SKM-1 treated with dmso at 0.1 percent for 144 hours (cell line): ENCODE data around the gene TMPRSS6.

Experiments used
- DNase-seq: peaks from one replicate; lab custom pipeline; 2025; ENCODE audit not compliant: unreplicated experiment; lab: John Stamatoyannopoulos, UW

The TMPRSS6 gene

DNA sequence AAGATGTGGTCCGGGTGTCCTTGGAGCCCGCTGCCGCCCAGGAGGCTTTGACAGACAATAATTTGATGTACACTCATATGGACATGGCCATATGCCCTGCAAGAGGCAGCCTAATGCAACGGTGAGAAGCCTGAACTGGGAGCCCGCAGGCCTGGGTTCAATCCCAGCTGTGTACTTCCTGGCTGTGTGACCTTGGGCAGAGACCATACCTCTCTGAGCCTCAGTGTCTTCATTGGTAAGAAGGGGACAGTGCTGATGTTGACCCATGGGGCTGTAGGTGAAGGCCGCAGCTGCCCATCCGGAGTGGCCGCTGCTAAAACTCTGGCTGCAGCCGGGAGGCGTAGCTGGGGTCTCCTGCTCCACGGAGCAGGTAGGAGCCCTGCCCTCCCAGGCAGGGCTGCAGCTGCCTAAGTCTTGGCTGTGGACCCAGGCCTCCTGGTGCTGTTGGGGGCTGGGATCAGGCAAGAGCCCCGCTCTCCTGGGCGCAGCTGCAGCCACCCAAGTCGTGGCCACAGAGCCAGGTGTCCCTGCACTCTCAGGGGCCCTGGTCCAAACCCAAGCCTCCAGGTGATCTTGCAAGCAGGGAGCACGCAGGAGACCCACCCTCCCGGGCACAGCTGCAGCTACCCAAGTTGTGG lies 31.3 kb upstream of the TMPRSS6 start:
- no peak for DNase-seq

DNA sequence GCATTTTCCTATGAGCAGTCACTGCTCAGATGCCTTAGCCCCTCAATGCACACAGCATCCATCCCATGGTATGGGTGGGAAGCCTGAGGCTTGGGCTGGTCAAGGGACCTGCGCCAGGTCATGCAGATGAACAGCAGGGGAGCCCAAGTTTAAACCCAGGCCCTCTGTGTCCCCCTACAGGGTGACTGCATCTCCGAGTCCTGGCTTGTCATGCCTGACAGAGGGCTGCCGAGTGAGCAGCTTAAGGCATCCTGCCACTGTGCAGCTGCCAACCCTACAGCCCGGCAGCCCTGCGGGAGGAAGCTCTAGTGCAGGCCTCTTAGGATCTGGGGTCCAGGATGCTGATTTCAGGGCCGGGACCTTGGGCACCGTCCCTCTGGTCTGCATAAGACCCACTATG lies 30.2 kb upstream of the TMPRSS6 start:
- no peak for DNase-seq

DNA sequence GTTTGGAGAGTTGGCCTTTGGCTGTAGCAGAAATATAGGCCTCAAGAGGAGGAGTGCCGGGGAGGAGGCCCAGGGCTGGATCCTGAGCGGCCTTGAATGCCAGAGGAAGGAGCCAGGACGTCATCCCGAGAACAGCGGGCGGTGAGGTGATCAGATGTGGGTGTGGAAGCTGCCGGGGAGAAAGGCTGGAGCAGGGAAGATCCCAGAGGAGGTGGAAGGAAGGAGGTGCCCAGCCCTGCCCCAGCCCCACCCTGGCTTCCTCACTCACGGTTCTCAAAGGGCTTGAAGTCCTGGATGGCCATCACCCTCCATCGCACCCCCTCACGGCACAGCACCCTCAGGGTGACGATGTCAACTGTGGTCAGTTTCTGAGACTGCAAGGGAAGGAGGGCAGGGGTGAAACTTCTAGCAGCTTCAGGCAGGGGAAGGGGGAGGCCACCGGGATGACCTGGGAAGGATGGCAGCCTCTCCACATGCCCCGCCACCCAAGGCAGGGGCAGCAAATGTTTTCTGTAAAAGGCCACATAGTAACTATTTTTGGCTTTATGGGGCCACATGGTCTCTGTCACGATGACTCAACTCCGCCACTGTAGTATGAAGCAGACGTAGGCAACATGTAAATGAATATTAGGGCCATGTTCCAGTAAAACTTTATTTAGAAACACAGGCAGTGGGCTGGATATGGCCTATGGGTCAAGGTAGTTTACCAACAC lies 29.5 kb upstream of the TMPRSS6 start:
- no peak for DNase-seq

DNA sequence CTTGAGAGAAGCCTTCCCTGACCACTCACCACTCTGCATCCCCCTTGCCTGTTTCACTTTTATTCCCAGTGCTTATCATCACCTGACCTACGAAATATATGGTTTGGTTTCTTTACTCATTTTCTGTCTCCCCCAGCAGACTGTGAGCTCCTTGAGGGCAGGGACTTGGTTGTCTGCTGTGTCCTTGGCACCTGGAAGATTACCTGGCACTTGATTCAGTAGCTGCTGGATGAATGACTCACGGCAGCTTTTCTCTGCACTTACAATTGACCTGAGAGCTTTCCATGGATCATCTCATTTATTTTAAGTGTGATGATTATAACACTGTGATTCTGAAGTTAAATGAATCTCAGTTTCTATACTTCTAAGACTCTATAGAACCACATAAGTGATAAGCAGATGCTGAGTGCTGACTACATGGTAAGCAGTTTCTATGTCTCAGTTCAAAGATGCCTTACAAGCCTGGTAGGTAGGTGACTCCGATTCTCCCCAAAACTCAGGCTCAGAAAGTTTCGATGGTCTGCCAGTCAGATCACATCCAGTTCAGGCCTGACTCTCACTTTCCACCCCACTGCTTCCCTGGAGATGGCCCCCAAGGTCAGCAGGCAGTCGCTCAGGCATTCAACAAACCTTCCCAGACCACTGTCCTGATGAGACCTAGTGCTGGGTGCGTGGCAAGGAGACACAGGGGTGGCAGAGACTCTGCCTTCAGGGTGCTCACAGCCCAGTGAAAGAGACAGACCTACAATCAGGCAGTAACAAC lies 28.6 kb upstream of the TMPRSS6 start:
- no peak for DNase-seq

DNA sequence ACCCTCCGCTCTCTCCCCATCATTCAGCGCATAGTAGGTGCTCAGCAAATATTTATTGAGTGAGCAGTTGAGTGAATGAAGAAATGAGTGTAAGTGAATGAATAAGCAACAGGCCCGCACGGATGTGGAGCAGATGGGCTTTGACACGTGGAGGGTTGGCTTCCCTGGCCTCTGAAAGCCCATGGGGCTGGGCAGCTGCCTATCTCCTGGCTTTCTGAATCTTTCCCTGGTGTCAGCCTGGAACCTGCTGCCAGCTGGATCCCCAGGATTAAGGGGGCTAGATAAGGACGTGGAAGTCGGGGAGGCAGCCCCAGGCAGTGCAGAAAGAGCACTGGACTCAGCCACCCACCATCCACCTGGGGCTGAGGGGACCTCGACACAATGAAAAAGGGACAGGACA lies 27.6 kb upstream of the TMPRSS6 start:
- no peak for DNase-seq

DNA sequence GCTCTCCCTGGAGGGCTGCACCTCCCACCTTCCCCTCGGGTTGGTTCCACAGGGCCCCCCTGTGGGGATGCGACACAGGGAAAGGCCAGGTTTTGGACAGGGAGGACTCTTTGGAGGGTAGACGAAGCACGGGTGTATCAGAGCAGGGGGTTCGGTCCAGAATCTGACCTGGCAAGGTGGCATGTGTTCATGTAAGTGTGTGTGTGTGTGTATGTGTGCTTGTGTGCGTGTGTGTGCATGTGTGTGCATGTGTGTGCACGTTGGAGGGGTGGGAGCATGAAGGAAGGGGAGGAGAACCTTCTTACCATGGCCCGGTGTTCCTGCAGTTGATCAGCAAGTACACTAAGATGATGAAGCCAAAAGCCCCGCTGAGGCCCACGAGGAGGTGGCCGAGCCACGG lies 25.5 kb upstream of the TMPRSS6 start:
- DNase-seq: no peak

DNA sequence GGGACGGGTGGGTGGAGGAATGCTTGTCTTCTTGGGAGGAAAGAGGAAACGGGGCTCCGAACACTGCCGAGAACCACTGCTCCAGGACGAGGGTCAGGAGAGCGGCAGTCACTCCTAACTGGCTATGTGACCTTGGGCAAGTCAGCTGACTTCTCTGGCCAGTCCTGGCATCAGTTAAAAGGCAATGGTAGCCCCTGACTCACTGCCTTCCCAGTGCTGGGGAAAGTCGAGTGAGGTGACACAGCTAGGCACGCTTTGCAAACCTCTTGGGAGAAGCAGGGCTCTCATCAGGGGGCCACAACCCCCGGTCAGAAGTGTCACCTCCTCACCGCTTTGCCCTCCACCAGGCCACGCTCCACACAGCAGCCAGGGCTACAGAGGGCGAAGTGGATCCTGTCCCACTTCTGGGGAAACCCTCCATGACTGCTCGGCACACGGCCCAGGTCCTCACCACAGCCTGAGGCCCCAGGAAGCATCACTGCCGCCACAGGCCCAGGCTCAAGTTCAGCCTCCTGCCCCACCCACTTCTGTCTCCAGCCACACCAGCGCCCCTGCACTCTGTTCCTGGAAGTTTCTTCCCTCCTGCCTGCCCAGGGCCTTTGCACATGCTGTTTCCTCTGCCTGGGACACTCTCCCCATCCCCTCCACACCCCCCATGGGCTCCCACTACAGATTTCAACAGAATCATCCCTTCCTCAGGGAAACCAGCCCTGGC lies 23.9 kb upstream of the TMPRSS6 start:
- DNase-seq: no peak

DNA sequence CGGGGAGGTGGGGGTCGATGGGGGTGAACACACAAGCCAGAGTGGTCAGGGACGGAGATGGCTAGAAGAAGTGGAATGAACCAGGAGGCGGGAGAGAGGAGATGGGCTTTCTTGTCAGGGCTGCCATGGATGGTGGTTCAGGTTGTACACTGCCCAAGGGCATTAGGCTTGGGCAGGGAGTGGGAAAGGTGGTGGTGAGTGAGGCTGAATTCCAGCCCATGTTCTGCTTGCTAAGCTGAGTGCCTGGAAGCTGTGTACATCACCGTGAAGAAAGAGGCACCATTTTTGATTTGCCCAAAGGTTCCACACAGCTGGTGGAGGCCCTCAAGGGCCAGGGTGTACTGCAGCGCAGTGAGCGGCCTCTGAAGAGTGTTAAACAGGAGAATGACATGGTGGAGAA lies 23.3 kb upstream of the TMPRSS6 start:
- DNase-seq: no peak

DNA sequence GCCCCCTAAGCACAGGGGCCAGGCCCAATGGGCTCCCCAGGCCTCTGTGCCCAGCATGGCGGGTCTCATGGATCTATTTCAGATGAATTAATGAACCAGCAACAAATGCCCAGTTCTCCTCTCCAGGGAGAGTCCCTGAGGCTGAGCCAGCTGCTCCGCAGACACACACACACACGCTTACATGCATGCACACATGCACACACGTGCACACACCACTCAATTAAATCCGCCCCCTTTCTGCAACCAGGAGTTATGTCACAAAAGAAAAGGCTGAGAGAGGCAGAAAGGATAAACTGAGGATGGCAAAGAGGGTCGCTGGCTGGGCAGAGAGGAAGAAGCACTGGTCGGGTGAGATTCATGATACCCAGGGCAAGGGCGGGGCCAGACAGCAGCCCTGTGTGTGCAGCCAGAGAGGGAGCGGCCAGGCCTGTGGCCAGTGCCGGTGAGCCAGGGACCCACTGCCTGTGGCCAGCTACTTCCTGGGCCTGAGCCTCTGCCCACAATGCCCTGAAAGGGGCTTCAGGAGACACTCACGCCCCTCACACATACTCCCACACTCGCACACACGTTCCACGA lies 20.4 kb upstream of the TMPRSS6 start:
- DNase-seq: no peak

DNA sequence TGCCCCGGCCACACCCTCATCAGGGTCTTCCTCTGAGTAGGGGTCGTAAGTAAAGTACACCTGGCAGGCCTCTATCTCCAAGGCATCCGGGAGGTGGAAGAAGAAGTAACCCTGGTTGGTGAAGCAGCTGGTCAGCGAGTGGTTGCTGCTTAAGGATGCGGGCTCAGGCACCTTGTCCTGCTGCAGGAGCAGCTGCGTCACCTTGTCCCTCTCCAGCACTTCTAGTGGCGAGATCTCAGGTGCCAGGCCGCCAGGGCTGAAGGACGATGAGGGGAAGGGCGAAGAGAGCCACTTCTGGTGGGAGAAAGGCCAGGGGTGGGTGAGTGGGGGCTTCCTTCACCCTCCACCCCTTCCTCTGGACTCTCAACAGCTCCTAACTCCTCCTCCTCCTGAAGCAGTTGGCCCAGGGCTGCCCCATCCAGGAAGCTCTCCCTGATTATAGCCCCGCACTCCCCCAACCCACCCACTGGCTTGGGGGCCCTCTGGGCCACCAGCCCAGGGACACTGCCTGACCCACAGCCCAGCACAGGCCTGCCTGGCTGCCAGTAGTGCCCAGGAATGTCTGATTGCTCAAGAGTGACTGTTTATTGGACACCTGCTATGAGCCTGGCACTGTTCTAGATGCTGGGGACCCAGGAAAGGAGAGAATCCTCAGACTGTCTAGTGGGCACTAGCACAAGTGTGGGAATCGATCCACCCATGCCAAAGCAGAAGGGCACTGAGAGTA lies 19.2 kb upstream of the TMPRSS6 start:
- DNase-seq: no peak

DNA sequence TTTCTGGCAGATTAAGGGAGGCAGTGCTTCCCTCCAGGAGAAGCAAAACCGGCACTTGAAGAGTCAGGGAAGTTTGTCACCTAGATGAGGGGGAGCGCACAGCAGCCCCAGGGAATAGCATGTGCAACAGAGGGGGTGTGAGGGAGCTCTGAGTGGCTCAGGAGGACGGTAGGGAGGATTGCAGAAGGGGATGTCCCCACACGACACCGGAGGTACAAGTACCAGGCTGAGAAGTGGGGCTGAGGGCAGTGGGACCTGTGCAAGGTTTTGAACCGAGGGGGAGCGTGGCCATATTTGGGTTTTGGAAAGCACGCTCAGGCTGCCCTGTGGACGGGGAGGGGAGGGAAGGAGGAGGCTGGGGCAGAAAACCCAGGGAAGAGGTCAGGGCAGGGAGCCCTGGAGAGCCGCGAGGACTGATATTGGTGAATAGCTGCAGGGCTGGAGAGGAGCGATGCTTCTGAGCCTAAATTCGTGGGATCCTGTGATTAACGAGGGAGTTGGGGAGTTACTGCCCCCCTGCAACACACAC lies 17.9 kb upstream of the TMPRSS6 start:
- DNase-seq: no peak

DNA sequence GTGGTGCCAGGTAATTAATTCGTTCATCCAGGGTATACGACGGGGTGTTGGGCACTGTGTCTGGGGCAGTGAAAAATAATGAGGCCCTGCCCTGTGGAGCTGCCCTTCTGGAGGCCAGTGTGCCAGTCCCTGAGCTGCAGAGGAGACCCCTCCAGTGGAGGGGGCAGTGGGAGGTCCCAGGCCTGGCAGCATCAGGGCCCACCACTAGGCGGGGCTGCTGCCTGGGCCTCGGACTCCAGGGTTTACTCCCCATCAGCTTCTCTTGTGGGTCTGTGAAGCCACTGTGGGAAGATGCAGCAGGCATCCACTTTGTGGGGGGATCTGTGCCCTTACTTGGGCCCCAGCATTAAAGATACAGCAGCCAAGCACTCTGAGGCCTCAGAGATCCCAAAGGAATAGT lies 17.4 kb upstream of the TMPRSS6 start:
- DNase-seq: no peak

DNA sequence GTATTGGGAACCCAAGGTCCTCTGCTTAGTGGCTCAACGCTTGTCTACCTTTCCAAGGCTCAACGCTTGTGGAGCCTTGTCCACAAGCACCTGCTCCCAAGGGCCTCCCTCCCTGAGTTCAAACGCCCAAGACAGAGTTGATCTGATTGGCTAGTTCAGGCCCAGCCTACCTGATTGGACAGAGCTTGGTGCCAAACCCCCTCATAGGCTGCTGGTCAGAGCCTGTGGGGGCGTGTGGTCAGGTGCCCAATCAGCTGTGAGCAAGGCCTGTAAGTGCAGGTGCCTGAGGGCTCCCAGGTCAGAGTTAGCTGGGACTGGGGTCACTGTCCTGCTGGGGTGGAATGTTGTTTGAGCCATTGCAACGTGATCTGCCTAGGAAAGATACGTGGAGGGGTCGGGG lies 16.9 kb upstream of the TMPRSS6 start:
- no peak for DNase-seq

DNA sequence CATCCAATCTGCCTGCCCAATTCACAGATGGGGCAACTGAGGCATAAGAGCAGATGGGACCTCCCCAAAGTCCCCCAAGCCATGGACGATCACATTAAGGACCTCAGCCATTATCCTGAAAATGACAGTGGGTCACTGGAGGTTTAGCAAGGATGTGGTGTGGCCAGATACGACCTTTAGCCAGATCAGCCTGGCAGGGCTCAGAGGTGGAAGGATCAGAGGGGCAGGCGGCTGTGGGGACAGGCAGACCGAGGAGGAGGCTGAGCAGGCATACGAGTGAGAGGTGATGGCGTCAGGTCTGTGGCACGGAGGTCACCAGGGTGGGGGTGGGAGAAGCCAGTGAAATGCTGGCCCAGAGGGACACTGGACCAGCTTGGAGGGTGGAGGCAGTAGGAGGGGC lies 14.1 kb upstream of the TMPRSS6 start:
- no peak for DNase-seq

DNA sequence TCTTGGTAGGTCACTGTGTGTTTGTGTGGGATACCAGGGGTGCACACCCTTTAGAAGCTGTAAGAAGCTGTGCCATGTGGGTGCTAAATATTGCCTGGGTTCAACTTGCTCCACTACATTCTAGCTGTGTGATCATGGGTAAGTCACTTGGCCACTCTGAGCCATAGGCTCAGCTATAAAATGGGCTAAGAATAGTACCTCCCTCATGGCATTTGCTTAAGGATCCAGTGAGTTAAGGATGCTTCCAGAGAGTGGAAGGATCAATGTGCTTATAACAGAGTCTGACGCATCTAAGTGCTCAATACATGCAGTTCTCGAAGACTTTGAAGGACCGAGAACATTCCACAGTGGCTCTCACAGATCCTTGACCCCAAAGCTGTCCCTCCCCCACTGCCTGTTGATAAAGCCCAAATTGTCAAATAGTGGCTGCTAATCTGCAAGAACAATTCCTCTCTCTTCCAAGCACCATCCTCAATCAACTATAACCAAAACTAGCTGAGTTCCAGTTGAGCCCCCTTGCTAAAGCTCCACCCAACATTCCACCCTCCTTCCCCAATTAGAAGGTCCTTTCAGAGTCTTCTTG lies 13.2 kb upstream of the TMPRSS6 start:
- no peak for DNase-seq

DNA sequence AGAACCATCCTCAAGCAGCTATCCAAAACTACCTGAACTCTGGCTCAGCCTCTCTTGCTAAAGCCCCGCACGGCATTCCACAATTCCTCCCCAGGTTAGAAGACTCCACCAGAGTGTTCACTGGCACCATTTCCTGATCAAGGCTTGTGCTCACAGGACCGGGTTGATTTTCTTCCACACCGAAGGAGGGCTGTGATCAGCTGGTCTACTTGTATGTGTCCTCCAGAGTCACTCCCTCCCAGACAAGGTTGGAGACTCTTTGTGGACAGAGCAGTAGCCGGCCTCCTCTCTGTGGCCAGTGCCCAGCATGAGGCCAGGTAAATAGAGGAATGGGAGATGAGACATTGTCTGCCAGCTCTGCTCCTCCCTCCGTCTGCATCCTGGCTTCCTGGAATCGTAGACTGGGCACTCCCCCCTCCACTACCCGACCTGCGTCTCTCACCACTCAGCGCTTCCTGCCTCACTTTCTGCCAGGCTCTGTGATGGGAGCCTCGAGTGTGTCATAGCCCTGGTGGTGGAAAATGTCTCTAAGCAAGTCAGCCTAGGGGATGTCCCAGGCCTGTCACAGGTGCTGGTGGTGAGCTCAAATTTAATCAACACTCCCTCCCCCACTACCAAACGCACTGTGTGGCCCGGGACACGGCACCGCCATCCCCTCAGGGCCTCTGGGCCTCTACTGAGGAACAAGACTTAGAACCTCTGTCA lies 12.5 kb upstream of the TMPRSS6 start:
- DNase-seq: no peak

DNA sequence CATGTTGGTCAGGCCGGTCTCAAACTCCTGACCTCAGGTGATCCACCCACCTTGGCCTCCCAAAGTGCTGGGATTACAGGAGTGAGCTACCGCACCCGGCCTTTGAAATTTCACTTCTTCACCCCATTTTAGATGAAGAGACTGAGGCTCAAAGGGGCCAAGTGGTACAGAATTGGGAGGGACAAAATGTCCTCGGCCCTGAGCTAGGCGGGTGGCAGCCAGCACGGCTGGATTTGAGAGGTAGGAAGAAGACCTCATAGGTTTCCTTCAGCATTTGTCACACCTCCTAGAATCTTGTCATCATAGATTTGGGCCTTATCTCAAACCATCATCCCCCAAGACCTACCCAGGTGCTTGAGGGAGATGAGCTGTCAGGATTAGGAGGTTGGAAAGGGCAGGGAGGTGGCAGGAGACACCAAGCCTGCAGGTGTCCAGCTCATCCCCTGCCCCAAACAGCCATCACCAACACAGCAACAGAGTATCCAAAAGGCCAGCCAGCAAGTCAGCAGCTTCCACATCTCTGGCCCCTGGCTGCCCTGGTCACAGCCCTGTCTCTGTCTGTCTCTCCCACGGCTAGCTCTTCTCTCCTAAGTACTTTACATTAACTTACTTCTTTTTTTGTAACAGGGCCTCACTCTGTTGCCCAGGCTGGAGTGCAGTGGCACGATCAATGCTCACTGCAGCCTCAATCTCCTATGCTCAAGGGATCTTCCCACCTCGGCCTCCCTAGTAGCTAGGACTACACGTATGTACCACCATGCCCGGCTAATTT lies 11.2 kb upstream of the TMPRSS6 start:
- no peak for DNase-seq

DNA sequence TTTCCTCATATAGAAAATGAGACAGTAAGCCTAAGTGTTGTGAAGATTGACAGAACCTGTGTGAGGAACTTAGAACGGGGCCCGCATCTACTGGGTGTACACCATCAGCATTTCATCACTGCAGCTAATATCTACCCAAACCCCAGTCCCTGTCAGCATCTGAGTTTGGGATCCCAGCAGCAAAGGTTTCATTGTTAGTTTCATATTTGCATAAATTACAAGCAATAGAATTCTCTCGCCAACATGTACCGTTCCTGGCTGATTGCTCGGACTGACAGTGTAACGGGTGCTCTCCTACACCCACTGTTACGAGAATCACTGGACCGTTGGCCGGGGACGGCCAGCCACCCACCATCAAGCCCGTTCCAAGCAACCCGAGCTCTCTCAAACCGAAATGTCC lies 10.4 kb upstream of the TMPRSS6 start:
- DNase-seq: no peak

DNA sequence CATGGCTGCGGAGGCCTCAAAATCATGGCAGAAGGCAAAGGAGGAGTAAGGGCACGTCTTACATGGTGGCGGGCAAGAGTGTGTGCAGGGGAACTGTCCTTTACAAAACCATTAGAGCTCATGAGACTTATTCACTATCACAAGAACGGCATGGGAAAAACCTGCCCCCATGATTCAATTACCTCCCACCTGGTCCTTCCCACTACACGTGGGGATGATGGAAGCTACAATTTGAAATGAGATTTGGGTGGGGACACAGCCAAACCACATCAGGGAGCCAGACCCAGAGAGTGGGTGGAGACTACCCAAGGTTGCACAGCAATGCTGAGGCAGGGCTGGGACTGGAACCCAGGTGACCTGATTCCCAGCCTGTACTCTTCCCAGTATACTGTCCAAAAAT lies 8.6 kb upstream of the TMPRSS6 start:
- DNase-seq: no peak
